ENCODE results near the gene SLC10A2.

Gene SLC10A2

GRCh38 chr13:103007427-103007762, 58.8 kb downstream of the SLC10A2 start:
- Histone ChIP-seq H3K36me3 (no peaks in the 10 kb centered on the region), H3K9me3 (ENCODE audit: severe bottlenecking) (peaks cover 2% of the 10 kb centered on the region), H3K27ac (no peak overlapping the region), H3K4me3 (ENCODE audit: low read depth, low read length) (no peak overlapping the region), H3K27me3 (ENCODE audit: insufficient read depth, low read depth, severe bottlenecking) (no peaks in the 10 kb centered on the region)
- no peak for DNase-seq
- no peak for TF ChIP-seq CTCF (IDR thresholded peaks at IDR 0.05; ENCODE audit: low read depth, low read length)

GRCh38 chr13:103006641-103007426, 59.4 kb downstream of the SLC10A2 start:
- H3K36me3 ChIP-seq, result no peaks in the 10 kb centered on the region

GRCh38 chr13:103004661-103005345, 61.4 kb downstream of the SLC10A2 start:
- Histone ChIP-seq H3K9me3 (ENCODE audit: severe bottlenecking) (peaks cover 2% of the 10 kb centered on the region), H3K36me3 (no peaks in the 10 kb centered on the region), H3K4me3 (ENCODE audit: low read depth, low read length) (no peak overlapping the region), H3K27me3 (ENCODE audit: insufficient read depth, low read depth, severe bottlenecking) (no peaks in the 10 kb centered on the region), H3K27ac (no peak overlapping the region)
- DNase-seq, result no peak
- no peak for TF ChIP-seq CTCF (IDR thresholded peaks at IDR 0.05; ENCODE audit: low read depth, low read length)

More at GRCh38 chr13:103006641-103007426, 59.4 kb downstream of the SLC10A2 start:
- Histone ChIP-seq H3K4me3 (ENCODE audit: low read depth, low read length) (no peak overlapping the region), H3K9me3 (ENCODE audit: severe bottlenecking) (peaks cover 2% of the 10 kb centered on the region), H3K27ac (no peak overlapping the region), H3K27me3 (ENCODE audit: insufficient read depth, low read depth, severe bottlenecking) (no peaks in the 10 kb centered on the region)
- no peak for DNase-seq
- TF ChIP-seq CTCF (IDR thresholded peaks at IDR 0.05; ENCODE audit: low read depth, low read length), result no peak

DNA sequence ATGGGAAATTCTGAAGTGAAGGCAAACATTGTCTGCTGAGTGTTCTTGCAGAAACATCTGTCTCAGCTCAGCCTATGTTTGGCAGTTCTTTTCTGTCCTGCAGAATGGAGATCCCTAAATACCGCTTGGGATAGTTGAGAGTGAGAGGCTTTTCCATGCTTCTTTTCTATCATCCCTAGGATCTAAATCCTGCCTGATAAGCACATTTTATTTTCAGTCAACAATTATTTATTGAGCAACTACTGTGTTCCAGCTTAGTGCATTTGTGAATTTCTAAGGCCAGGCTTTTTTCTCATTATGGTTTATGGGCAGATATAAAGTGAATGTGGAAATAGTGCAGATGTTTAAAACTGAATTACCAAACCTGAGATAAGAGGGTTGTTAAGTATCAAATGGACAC, 62.6 kb downstream of the SLC10A2 start:
- Histone ChIP-seq H3K36me3 (no peaks in the 10 kb centered on the region), H3K27ac (no peak overlapping the region), H3K27me3 (ENCODE audit: insufficient read depth, low read depth, severe bottlenecking) (no peaks in the 10 kb centered on the region), H3K9me3 (ENCODE audit: severe bottlenecking) (peaks cover 2% of the 10 kb centered on the region), H3K4me3 (ENCODE audit: low read depth, low read length) (no peak overlapping the region)
- DNase-seq, result no peak
- no peak for TF ChIP-seq CTCF (IDR thresholded peaks at IDR 0.05; ENCODE audit: low read depth, low read length)

- H3K36me3 ChIP-seq, result no peaks in the 10 kb centered on the region
- H3K9me3 ChIP-seq (ENCODE audit: severe bottlenecking), result peaks cover 2% of the 10 kb centered on the region
- DNase-seq, result no peak
- no peaks in the 10 kb centered on the region for H3K27me3 ChIP-seq (ENCODE audit: insufficient read depth, low read depth, severe bottlenecking)
- H3K4me3 ChIP-seq (ENCODE audit: low read depth, low read length), result no peak overlapping the region
- H3K27ac ChIP-seq, result no peak overlapping the region
- no peak for TF ChIP-seq CTCF (IDR thresholded peaks at IDR 0.05; ENCODE audit: low read depth, low read length)
These were observed 63.9 kb downstream of the SLC10A2 start for GRCh38 chr13:103002279-103002678.

Data from WERI-Rb-1 (cell line).